DOHH2 (cell line): ENCODE measurements around the gene PRRX1.

Experiments
- CTCF ChIP-seq: fragments of 200-600 bp; sonication (generic); IDR thresholded peaks from one replicate; pipeline ENCODE4 v1.5.1; 2014; ENCODE audit warnings: antibody characterized with exemption, mild to moderate bottlenecking, low read depth, low read length; ENCODE audit not compliant: poor library complexity, severe bottlenecking
- EZH2phosphoT487 ChIP-seq: fragments of 200-600 bp; sonication (generic); IDR thresholded peaks from 2 replicates; pipeline ENCODE4 v1.6.1; 2017; ENCODE audit warnings: borderline replicate concordance, mild to moderate bottlenecking, antibody characterized with exemption, low read length, moderate library complexity, mixed read lengths

- TF ChIP-seq CTCF (no peak), EZH2phosphoT487 (no peak)
Measured at GRCh38 chr1:170701962-170702361, 38.0 kb downstream of the PRRX1 start.
